ENCODE results near the gene TBX18. TPM values are rescaled to one million over a fixed set of nuclear protein-coding genes. Genes with fewer than 3 reads are reported as not detected.

TBX18 gene
- total RNA-seq, 1 experiment from 2014 or later = 14.4 TPM

DNA sequence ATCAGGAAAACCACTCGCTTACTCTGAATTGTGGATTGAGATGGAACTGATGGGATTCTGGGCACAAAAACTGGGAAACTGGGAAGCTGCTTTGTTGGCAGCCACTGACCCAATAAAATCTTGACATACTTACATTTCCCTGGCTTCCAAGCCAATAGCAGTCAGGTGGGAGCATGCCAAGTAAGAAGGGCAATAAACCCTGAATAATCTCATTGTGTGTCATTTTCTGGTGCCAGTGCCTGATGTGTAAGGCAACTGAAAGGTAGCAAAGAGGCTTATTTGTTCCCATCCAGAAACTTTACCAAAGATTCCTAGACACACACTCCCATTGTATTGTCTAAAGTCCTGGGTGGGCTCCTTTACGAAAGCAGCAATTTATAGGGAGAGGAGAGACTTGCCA, 93.2 kb downstream of the TBX18 start:
- H3K27me3 ChIP-seq (ENCODE audit: insufficient read depth, low read length) = no peaks in the 10 kb centered on the region
- no peaks in the 10 kb centered on the region for H4K20me1 ChIP-seq (ENCODE audit: insufficient read depth)
- BruUV-seq (replicated peaks) = no TSS peak
- H3K4me3 ChIP-seq (replicated peaks in 1 of 2; ENCODE audit: low read depth in 1 of 2, low read length in 2 of 2) = no peak overlapping the region
- ChIA-PET POLR2A (no interaction called here), CTCF (no interaction called here), RAD21 (ENCODE audit: low non-redundant PET in 1 of 2, low total read pairs in 2 of 2, uncharacterized antibody in 2 of 2, unreplicated experiment in 2 of 2) (no interaction called here)
- no peaks in the 10 kb centered on the region for H3K36me3 ChIP-seq (ENCODE audit: control insufficient read depth in 1 of 2, insufficient read depth in 2 of 2, low read length in 2 of 2)
- intact Hi-C loops (cut with micrococcal nuclease) = no loop called here
- no peak overlapping the region for H3K27ac ChIP-seq (ENCODE audit: low read depth, low read length)
- H3K4me1 ChIP-seq (ENCODE audit: control insufficient read depth in 1 of 2, insufficient read depth in 2 of 2, low read length in 2 of 2) = no peaks in the 10 kb centered on the region
- no peaks in the 10 kb centered on the region for H3K9me2 ChIP-seq (ENCODE audit: insufficient read depth)
- no peak for DNase-seq (ENCODE audit: low read depth, low spot score)
- ATAC-seq = no peak
- no peaks in the 10 kb centered on the region for H3K9me3 ChIP-seq (ENCODE audit: control insufficient read depth in 1 of 2, insufficient read depth in 1 of 2, low read depth in 1 of 2, low read length in 2 of 2)
- H2AFZ ChIP-seq (ENCODE audit: low read depth, low read length, poor library complexity, severe bottlenecking) = no peak overlapping the region
- H3K9ac ChIP-seq (ENCODE audit: low read length) = no peak overlapping the region
- H3K79me2 ChIP-seq (ENCODE audit: insufficient read depth, low read length) = no peaks in the 10 kb centered on the region
- H3K4me2 ChIP-seq (ENCODE audit: low read length) = no peak overlapping the region
- TF ChIP-seq CEBPB (IDR thresholded peaks at IDR 0.05; ENCODE audit: low read depth) (no peak), RAD21 (IDR thresholded peaks at IDR 0.05; ENCODE audit: low read depth) (no peak), POLR2A (IDR thresholded peaks at IDR 0.05; ENCODE audit: borderline replicate concordance, extremely low read depth, insufficient read depth, insufficient read length) (no peak), SIN3A (IDR thresholded peaks at IDR 0.05; ENCODE audit: low read depth) (no peak), FOSL1 (IDR thresholded peaks at IDR 0.05; ENCODE audit: low read depth) (no peak), YY1 (IDR thresholded peaks at IDR 0.05; ENCODE audit: extremely low read depth, insufficient replicate concordance, low read depth, low read length) (no peak), ZNF274 (IDR thresholded peaks at IDR 0.05; ENCODE audit: low read depth, low read length) (no peak), SP1 (IDR thresholded peaks at IDR 0.05; ENCODE audit: low read depth) (no peak), ZFX (IDR thresholded peaks at IDR 0.05) (no peak), POLR2AphosphoS5 (IDR thresholded peaks at IDR 0.05; ENCODE audit: low read depth, low read length) (no peak), TCF7L2 (IDR thresholded peaks at IDR 0.05; ENCODE audit: borderline replicate concordance, extremely low read depth, insufficient read depth, insufficient read length) (no peak), EZH2phosphoT487 (IDR thresholded peaks at IDR 0.05; ENCODE audit: borderline replicate concordance) (no peak), EZH2 (IDR thresholded peaks at IDR 0.05) (no peak), ELF1 (IDR thresholded peaks at IDR 0.05; ENCODE audit: borderline replicate concordance, low read depth) (no peak), CBX3 (IDR thresholded peaks at IDR 0.05; ENCODE audit: low read depth) (no peak), JUND (IDR thresholded peaks at IDR 0.05) (no peak)
- TF ChIP-seq, protein P1, sequence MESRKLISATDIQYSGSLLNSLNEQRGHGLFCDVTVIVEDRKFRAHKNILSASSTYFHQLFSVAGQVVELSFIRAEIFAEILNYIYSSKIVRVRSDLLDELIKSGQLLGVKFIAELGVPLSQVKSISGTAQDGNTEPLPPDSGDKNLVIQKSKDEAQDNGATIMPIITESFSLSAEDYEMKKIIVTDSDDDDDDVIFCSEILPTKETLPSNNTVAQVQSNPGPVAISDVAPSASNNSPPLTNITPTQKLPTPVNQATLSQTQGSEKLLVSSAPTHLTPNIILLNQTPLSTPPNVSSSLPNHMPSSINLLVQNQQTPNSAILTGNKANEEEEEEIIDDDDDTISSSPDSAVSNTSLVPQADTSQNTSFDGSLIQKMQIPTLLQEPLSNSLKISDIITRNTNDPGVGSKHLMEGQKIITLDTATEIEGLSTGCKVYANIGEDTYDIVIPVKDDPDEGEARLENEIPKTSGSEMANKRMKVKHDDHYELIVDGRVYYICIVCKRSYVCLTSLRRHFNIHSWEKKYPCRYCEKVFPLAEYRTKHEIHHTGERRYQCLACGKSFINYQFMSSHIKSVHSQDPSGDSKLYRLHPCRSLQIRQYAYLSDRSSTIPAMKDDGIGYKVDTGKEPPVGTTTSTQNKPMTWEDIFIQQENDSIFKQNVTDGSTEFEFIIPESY (IDR thresholded peaks at IDR 0.05; ENCODE audit: extremely low read depth, insufficient replicate concordance, low read length) = no peak
- TF ChIP-seq, protein P2, sequence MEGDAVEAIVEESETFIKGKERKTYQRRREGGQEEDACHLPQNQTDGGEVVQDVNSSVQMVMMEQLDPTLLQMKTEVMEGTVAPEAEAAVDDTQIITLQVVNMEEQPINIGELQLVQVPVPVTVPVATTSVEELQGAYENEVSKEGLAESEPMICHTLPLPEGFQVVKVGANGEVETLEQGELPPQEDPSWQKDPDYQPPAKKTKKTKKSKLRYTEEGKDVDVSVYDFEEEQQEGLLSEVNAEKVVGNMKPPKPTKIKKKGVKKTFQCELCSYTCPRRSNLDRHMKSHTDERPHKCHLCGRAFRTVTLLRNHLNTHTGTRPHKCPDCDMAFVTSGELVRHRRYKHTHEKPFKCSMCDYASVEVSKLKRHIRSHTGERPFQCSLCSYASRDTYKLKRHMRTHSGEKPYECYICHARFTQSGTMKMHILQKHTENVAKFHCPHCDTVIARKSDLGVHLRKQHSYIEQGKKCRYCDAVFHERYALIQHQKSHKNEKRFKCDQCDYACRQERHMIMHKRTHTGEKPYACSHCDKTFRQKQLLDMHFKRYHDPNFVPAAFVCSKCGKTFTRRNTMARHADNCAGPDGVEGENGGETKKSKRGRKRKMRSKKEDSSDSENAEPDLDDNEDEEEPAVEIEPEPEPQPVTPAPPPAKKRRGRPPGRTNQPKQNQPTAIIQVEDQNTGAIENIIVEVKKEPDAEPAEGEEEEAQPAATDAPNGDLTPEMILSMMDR (IDR thresholded peaks at IDR 0.05 in 2 of 3, conservative IDR thresholded peaks at IDR 0.05 in 1 of 3; ENCODE audit: borderline replicate concordance in 1 of 3, insufficient read depth in 1 of 3, low read depth in 2 of 3, low read length in 2 of 3) = no peak

Measured in HCT116 (cell line).